ENCODE results near the gene TAT.

TAT gene

DNA sequence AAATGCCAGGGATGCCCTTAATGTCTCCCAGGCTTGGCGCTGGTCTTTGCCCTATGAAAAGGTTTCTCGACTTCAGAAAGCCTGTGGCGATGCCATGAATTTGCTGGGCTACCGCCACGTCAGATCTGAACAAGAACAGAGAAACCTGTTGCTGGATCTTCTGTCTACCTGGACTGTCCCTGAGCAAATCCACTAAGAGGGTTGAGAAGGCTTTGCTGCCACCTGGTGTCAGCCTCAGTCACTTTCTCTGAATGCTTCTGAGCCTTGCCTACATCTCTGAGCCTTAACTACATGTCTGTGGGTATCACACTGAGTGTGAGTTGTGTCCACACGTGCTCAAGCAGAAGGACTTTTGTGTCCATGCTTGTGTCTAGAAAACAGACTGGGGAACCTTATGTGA is 39.2 kb downstream of the TAT start:
- DNase-seq (ENCODE audit: low spot score), result peak; percentile 59

- no peak for DNase-seq (ENCODE audit: low spot score)
Observed at GRCh38 chr16:71536752-71537499, 40.0 kb downstream of the TAT start.

GRCh38 chr16:71532366-71532765 is 44.5 kb downstream of the TAT start:
- DNase-seq (ENCODE audit: low spot score), result no peak

DNA sequence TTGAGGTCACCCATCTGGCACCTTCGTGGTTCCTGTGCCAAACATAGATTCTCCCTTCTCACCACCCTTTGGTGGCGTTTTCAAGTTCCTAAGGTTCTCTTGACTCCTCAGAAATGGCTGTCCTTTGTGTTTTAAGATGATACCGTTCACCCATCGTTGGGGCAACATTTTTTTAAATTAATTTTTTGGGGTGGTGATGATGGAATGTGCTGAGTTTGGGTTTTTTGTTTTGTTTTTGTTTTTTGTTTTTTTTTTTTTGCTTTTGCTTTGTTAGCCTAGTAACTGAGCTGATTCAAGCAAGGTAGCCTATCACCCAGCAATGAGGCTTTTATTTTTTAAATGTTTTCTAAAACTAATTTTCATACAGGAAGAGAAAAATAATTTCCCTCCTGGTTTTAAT is 48.0 kb downstream of the TAT start:
- no peak for DNase-seq (ENCODE audit: low spot score)

DNA sequence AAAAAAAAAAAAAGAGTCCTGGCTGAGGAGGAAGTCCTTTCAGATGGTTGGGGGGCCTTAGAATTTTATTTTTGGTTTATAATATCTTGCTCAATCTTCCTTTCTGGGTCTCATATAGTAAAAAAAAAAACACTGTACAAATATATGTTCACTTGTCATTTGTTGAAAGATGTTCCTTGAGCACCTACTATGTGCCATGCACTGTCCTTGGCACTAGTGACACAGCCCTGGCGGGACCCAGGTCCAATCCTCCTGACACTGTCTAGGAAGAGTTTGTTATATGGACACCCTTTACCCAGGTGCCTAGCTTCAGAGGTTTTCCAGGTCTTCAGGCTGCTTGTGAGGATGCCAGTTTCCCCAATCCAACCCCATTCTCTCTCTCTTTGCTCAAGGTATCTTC is 48.6 kb downstream of the TAT start:
- no peak for DNase-seq (ENCODE audit: low spot score)

GRCh38 chr16:71526111-71526631 is 50.7 kb downstream of the TAT start, which contains the start of gene CHST4:
CHST4 (plus strand) TSS chr16:71526426; CDS start chr16:71536678, 10,252 bp downstream.
- DNase-seq (ENCODE audit: low spot score), result peak; percentile 53

GRCh38 chr16:71524566-71525553 is 52.0 kb downstream of the TAT start:
- DNase-seq (ENCODE audit: low spot score), result no peak

- DNase-seq (ENCODE audit: low spot score), result no peak
Observed at GRCh38 chr16:71520550-71520949, 56.3 kb downstream of the TAT start.

Measured in D341Med (cell line).